ENCODE measurements around the gene JOSD2.
A peak's percentile ranks its signal among the peaks of the same experiment; 100 is the strongest.

JOSD2 gene

GRCh38 chr19:50467566-50467965 is 43.4 kb downstream of the JOSD2 start:
- Histone ChIP-seq H4K8ac (ENCODE audit: low read depth, low read length) (no peak overlapping the region), H3K79me1 (ENCODE audit: low read length) (no peaks in the 10 kb centered on the region), H3K18ac (ENCODE audit: low read length) (no peak overlapping the region), H3K79me2 (ENCODE audit: control insufficient read depth, insufficient read depth, low read length) (no peaks in the 10 kb centered on the region), H2BK120ac (ENCODE audit: low read depth, low read length) (no peak overlapping the region), H2AK5ac (ENCODE audit: low read length) (no peak overlapping the region), H3K4ac (ENCODE audit: low read depth, low read length) (no peak overlapping the region), H4K5ac (ENCODE audit: low read length) (no peak overlapping the region), H3K27me3 (ENCODE audit: insufficient read depth, low read length, poor library complexity) (no peaks in the 10 kb centered on the region), H3K9ac (ENCODE audit: low read length) (no peak overlapping the region), H3K27ac (ENCODE audit: low read depth, low read length) (no peak overlapping the region), H3K56ac (ENCODE audit: low read length) (no peak overlapping the region), H3K4me3 (ENCODE audit: low read length) (no peak overlapping the region), H3K4me1 (ENCODE audit: control insufficient read depth, low read depth, low read length) (no peaks in the 10 kb centered on the region), H3K23ac (ENCODE audit: low read length) (no peak overlapping the region), H3K4me2 (ENCODE audit: low read length) (no peak overlapping the region), H3K36me3 (ENCODE audit: control insufficient read depth, insufficient read depth, low read length) (no peaks in the 10 kb centered on the region), H2BK5ac (ENCODE audit: low read length) (no peak overlapping the region), H2BK15ac (replicated peaks; ENCODE audit: low read depth) (no peak overlapping the region)
- no peak for DNase-seq
- WGBS (ENCODE audit: extremely low coverage, insufficient coverage, low lambda C conversion rate): no CpG with 5 or more reads among the region's 18 CpGs

- H3K9ac ChIP-seq (ENCODE audit: low read length): no peak overlapping the region
- no peak overlapping the region for H3K27ac ChIP-seq (ENCODE audit: low read depth, low read length)
- no peak overlapping the region for H2BK120ac ChIP-seq (ENCODE audit: low read depth, low read length)
- H4K8ac ChIP-seq (ENCODE audit: low read depth, low read length): no peak overlapping the region
- H2AK5ac ChIP-seq (ENCODE audit: low read length): no peak overlapping the region
- H3K23ac ChIP-seq (ENCODE audit: low read length): no peak overlapping the region
- no CpG with 5 or more reads among the region's 11 CpGs for WGBS (ENCODE audit: extremely low coverage, insufficient coverage, low lambda C conversion rate)
- no peaks in the 10 kb centered on the region for H3K4me1 ChIP-seq (ENCODE audit: control insufficient read depth, low read depth, low read length)
- no peak overlapping the region for H3K4me2 ChIP-seq (ENCODE audit: low read length)
- no peaks in the 10 kb centered on the region for H3K79me2 ChIP-seq (ENCODE audit: control insufficient read depth, insufficient read depth, low read length)
- H3K36me3 ChIP-seq (ENCODE audit: control insufficient read depth, insufficient read depth, low read length): no peaks in the 10 kb centered on the region
- no peaks in the 10 kb centered on the region for H3K27me3 ChIP-seq (ENCODE audit: insufficient read depth, low read length, poor library complexity)
- no peak overlapping the region for H3K56ac ChIP-seq (ENCODE audit: low read length)
- H3K18ac ChIP-seq (ENCODE audit: low read length): no peak overlapping the region
- H2BK5ac ChIP-seq (ENCODE audit: low read length): no peak overlapping the region
- H3K4ac ChIP-seq (ENCODE audit: low read depth, low read length): no peak overlapping the region
- H2BK15ac ChIP-seq (replicated peaks; ENCODE audit: low read depth): no peak overlapping the region
- no peaks in the 10 kb centered on the region for H3K79me1 ChIP-seq (ENCODE audit: low read length)
- no peak overlapping the region for H4K5ac ChIP-seq (ENCODE audit: low read length)
- no peak overlapping the region for H3K4me3 ChIP-seq (ENCODE audit: low read length)
- no peak for DNase-seq
These were observed 44.3 kb downstream of the JOSD2 start for GRCh38 chr19:50466706-50467039.

GRCh38 chr19:50465986-50466705 is 44.8 kb downstream of the JOSD2 start:
- Histone ChIP-seq H4K8ac (ENCODE audit: low read depth, low read length) (no peak overlapping the region), H3K18ac (ENCODE audit: low read length) (no peak overlapping the region), H3K4ac (ENCODE audit: low read depth, low read length) (no peak overlapping the region), H3K79me1 (ENCODE audit: low read length) (no peaks in the 10 kb centered on the region), H3K4me1 (ENCODE audit: control insufficient read depth, low read depth, low read length) (no peaks in the 10 kb centered on the region), H2BK15ac (replicated peaks; ENCODE audit: low read depth) (no peak overlapping the region), H3K23ac (ENCODE audit: low read length) (no peak overlapping the region), H4K5ac (ENCODE audit: low read length) (no peak overlapping the region), H2AK5ac (ENCODE audit: low read length) (no peak overlapping the region), H3K79me2 (ENCODE audit: control insufficient read depth, insufficient read depth, low read length) (no peaks in the 10 kb centered on the region), H3K9ac (ENCODE audit: low read length) (peak overlapping the region; percentile 56), H3K4me3 (ENCODE audit: low read length) (no peak overlapping the region), H3K4me2 (ENCODE audit: low read length) (peak overlapping the region; percentile 30), H3K56ac (ENCODE audit: low read length) (peak overlapping the region; percentile 66), H3K36me3 (ENCODE audit: control insufficient read depth, insufficient read depth, low read length) (no peaks in the 10 kb centered on the region), H2BK120ac (ENCODE audit: low read depth, low read length) (no peak overlapping the region), H2BK5ac (ENCODE audit: low read length) (no peak overlapping the region), H3K27ac (ENCODE audit: low read depth, low read length) (no peak overlapping the region), H3K27me3 (ENCODE audit: insufficient read depth, low read length, poor library complexity) (no peaks in the 10 kb centered on the region)
- DNase-seq: peak; percentile 84
- no CpG with 5 or more reads among the region's 29 CpGs for WGBS (ENCODE audit: extremely low coverage, insufficient coverage, low lambda C conversion rate)

- H3K27me3 ChIP-seq (ENCODE audit: insufficient read depth, low read length, poor library complexity): no peaks in the 10 kb centered on the region
- no peaks in the 10 kb centered on the region for H3K36me3 ChIP-seq (ENCODE audit: control insufficient read depth, insufficient read depth, low read length)
- no peak overlapping the region for H3K9ac ChIP-seq (ENCODE audit: low read length)
- H3K18ac ChIP-seq (ENCODE audit: low read length): no peak overlapping the region
- no peak overlapping the region for H4K5ac ChIP-seq (ENCODE audit: low read length)
- no peak overlapping the region for H3K4ac ChIP-seq (ENCODE audit: low read depth, low read length)
- no peak overlapping the region for H3K4me3 ChIP-seq (ENCODE audit: low read length)
- H4K8ac ChIP-seq (ENCODE audit: low read depth, low read length): no peak overlapping the region
- no CpG with 5 or more reads among the region's 13 CpGs for WGBS (ENCODE audit: extremely low coverage, insufficient coverage, low lambda C conversion rate)
- H3K4me2 ChIP-seq (ENCODE audit: low read length): no peak overlapping the region
- no peak overlapping the region for H3K56ac ChIP-seq (ENCODE audit: low read length)
- no peak for DNase-seq
- no peak overlapping the region for H3K23ac ChIP-seq (ENCODE audit: low read length)
- no peaks in the 10 kb centered on the region for H3K79me1 ChIP-seq (ENCODE audit: low read length)
- no peak overlapping the region for H2BK120ac ChIP-seq (ENCODE audit: low read depth, low read length)
- no peak overlapping the region for H3K27ac ChIP-seq (ENCODE audit: low read depth, low read length)
- H3K79me2 ChIP-seq (ENCODE audit: control insufficient read depth, insufficient read depth, low read length): no peaks in the 10 kb centered on the region
- no peak overlapping the region for H2AK5ac ChIP-seq (ENCODE audit: low read length)
- H3K4me1 ChIP-seq (ENCODE audit: control insufficient read depth, low read depth, low read length): no peaks in the 10 kb centered on the region
- no peak overlapping the region for H2BK5ac ChIP-seq (ENCODE audit: low read length)
- H2BK15ac ChIP-seq (replicated peaks; ENCODE audit: low read depth): no peak overlapping the region
These were observed 46.0 kb downstream of the JOSD2 start for GRCh38 chr19:50465000-50465399.

GRCh38 chr19:50464348-50464747 is 46.6 kb downstream of the JOSD2 start:
- H3K9ac ChIP-seq (ENCODE audit: low read length): no peak overlapping the region
- no peaks in the 10 kb centered on the region for H3K79me1 ChIP-seq (ENCODE audit: low read length)
- H4K5ac ChIP-seq (ENCODE audit: low read length): no peak overlapping the region
- WGBS (ENCODE audit: extremely low coverage, insufficient coverage, low lambda C conversion rate): no CpG with 5 or more reads among the region's 19 CpGs
- H3K23ac ChIP-seq (ENCODE audit: low read length): no peak overlapping the region
- no peak overlapping the region for H2BK120ac ChIP-seq (ENCODE audit: low read depth, low read length)
- no peak overlapping the region for H2AK5ac ChIP-seq (ENCODE audit: low read length)
- no peak overlapping the region for H2BK15ac ChIP-seq (replicated peaks; ENCODE audit: low read depth)
- H3K79me2 ChIP-seq (ENCODE audit: control insufficient read depth, insufficient read depth, low read length): no peaks in the 10 kb centered on the region
- no peak overlapping the region for H3K4me3 ChIP-seq (ENCODE audit: low read length)
- H2BK5ac ChIP-seq (ENCODE audit: low read length): no peak overlapping the region
- H4K8ac ChIP-seq (ENCODE audit: low read depth, low read length): no peak overlapping the region
- no peak overlapping the region for H3K4me2 ChIP-seq (ENCODE audit: low read length)
- no peak for DNase-seq
- H3K4ac ChIP-seq (ENCODE audit: low read depth, low read length): no peak overlapping the region
- no peak overlapping the region for H3K18ac ChIP-seq (ENCODE audit: low read length)
- H3K4me1 ChIP-seq (ENCODE audit: control insufficient read depth, low read depth, low read length): no peaks in the 10 kb centered on the region
- no peak overlapping the region for H3K56ac ChIP-seq (ENCODE audit: low read length)
- no peaks in the 10 kb centered on the region for H3K27me3 ChIP-seq (ENCODE audit: insufficient read depth, low read length, poor library complexity)
- H3K27ac ChIP-seq (ENCODE audit: low read depth, low read length): no peak overlapping the region
- no peaks in the 10 kb centered on the region for H3K36me3 ChIP-seq (ENCODE audit: control insufficient read depth, insufficient read depth, low read length)

- H2BK15ac ChIP-seq (replicated peaks; ENCODE audit: low read depth): no peak overlapping the region
- no peaks in the 10 kb centered on the region for H3K27me3 ChIP-seq (ENCODE audit: insufficient read depth, low read length, poor library complexity)
- no peak overlapping the region for H3K27ac ChIP-seq (ENCODE audit: low read depth, low read length)
- no peaks in the 10 kb centered on the region for H3K4me1 ChIP-seq (ENCODE audit: control insufficient read depth, low read depth, low read length)
- H4K5ac ChIP-seq (ENCODE audit: low read length): no peak overlapping the region
- no peaks in the 10 kb centered on the region for H3K79me1 ChIP-seq (ENCODE audit: low read length)
- no peak overlapping the region for H3K9ac ChIP-seq (ENCODE audit: low read length)
- no CpG with 5 or more reads among the region's 7 CpGs for WGBS (ENCODE audit: extremely low coverage, insufficient coverage, low lambda C conversion rate)
- no peak overlapping the region for H4K8ac ChIP-seq (ENCODE audit: low read depth, low read length)
- DNase-seq: no peak
- no peak overlapping the region for H2AK5ac ChIP-seq (ENCODE audit: low read length)
- no peak overlapping the region for H3K4me3 ChIP-seq (ENCODE audit: low read length)
- H3K36me3 ChIP-seq (ENCODE audit: control insufficient read depth, insufficient read depth, low read length): no peaks in the 10 kb centered on the region
- H3K79me2 ChIP-seq (ENCODE audit: control insufficient read depth, insufficient read depth, low read length): no peaks in the 10 kb centered on the region
- no peak overlapping the region for H3K23ac ChIP-seq (ENCODE audit: low read length)
- H2BK120ac ChIP-seq (ENCODE audit: low read depth, low read length): no peak overlapping the region
- no peak overlapping the region for H3K4me2 ChIP-seq (ENCODE audit: low read length)
- no peak overlapping the region for H3K18ac ChIP-seq (ENCODE audit: low read length)
- no peak overlapping the region for H3K56ac ChIP-seq (ENCODE audit: low read length)
- no peak overlapping the region for H2BK5ac ChIP-seq (ENCODE audit: low read length)
- H3K4ac ChIP-seq (ENCODE audit: low read depth, low read length): no peak overlapping the region
These were observed 48.0 kb downstream of the JOSD2 start for GRCh38 chr19:50462970-50463369.

Measured in mesendoderm (in vitro differentiated cells).